GM12872 (cell line): ENCODE measurements around the gene ATP10A.

Source experiments
- CTCF ChIP-seq: IDR thresholded peaks from 3 replicates; pipeline ENCODE4 v1.5.1; 2011; ENCODE audit warnings: low read depth, mild to moderate bottlenecking, low read length, moderate library complexity; ENCODE audit not compliant: insufficient read depth

Gene ATP10A

GRCh38 chr15:25715536-25716413, 147.4 kb downstream of the ATP10A start:
- TF ChIP-seq CTCF: no peak

GRCh38 chr15:25714538-25714840, 148.6 kb downstream of the ATP10A start:
- no peak for TF ChIP-seq CTCF

GRCh38 chr15:25713736-25714537, 149.2 kb downstream of the ATP10A start:
- no peak for TF ChIP-seq CTCF

GRCh38 chr15:25712961-25713355, 150.2 kb downstream of the ATP10A start:
- no peak for TF ChIP-seq CTCF

GRCh38 chr15:25712192-25712960, 150.8 kb downstream of the ATP10A start:
- TF ChIP-seq CTCF: no peak

- no peak for TF ChIP-seq CTCF
Measured at GRCh38 chr15:25711691-25712090, 151.4 kb downstream of the ATP10A start.

- TF ChIP-seq CTCF: no peak
Measured at GRCh38 chr15:25711164-25711563, 152.0 kb downstream of the ATP10A start.
